Jurkat, Clone E6-1 (cell line): ENCODE data around the gene NOL3.

ENCODE experiments used
- DNase-seq: peaks from one replicate; pipeline ENCODE4 v3.0.0-alpha.2; 2011; ENCODE audit warnings: low read depth, low spot score
- H3K4me3 ChIP-seq: 2 replicates; pipeline ENCODE4 v1.5.1; 2011; ENCODE audit warnings: mild to moderate bottlenecking, low read length, control low read depth, moderate library complexity

Gene NOL3

DNA sequence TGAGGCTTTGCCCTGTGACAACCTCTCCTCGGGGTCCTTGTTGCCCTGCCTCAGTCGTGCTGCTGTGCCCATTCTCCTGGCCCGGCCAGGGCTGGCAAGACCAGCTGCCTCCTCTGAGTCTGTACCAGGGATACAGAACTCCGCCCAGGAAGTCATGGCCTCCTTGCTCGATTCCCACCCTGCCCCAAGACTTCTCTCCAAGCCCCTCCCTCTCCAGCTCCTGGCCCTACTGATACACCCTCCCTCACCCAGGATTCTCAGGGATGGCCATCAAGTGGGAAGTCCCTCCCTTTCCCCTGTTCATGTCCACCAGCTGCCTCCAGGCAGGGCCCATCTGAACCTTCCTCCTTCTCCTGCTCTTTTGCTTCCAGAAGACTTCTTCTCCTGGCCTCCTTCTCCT lies 45.4 kb downstream of the NOL3 start:
- no peak overlapping the region for H3K4me3 ChIP-seq
- DNase-seq: no peak

DNA sequence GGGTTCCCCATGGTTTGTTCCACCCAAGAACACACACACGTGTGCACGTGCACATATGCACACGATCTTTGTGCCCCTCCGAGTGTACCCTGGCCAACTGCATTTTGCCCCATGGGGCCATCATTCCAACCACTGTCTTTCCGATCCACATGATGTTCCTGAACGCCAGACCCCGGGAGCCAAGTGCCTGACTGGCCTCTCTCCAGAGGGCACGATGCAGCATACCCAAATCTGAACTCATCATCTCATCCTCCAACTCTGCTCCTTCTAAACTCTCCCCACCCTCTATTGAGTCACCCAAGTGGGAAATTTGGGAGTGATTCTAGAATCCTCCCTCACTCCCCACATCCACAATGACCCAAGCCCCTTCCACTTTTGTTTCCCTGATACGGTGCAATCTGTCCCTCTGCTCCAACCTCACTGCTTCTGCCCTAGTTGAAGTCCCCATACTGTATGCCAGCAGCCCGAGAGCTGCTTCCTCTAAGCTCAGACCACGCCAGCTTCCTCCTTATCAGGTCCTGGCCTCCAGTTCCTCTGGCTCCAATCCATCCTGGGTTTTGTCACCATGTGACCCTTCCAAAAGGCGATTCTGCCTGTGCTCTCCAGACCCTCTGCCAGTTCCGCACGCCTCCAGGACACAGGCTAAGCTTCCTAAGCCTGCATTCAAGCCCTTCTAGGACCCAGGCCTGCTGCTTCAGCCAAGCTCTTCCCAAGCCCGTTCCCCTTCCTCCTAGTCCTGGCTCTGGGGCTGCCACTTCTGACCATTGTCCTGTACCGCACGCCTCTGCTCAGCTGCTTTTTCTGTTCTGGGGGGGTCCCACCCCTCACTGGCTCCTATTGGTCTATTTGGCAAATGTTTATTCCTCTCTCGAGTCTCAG lies 46.5 kb downstream of the NOL3 start:
- no peak overlapping the region for H3K4me3 ChIP-seq
- no peak for DNase-seq

DNA sequence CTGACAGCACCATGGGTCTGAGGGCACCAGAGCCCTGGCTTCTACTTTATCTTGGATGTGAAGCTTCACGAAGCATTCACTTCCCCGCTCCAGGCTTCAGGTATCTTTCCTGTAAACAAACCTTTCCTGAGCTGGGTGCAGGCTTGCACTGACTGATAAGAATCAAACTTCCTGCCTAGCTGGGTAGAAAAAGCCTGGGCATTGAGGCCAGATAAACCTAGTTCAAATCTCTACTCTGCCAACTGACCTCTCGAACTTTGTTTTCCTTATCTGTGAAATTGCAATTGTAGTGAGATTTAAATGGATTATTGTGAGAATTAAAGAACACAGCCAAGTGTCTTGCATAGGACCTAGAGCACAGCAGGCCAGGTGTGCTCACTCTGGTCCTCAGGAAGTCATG lies 53.7 kb downstream of the NOL3 start:
- DNase-seq: no peak
- H3K4me3 ChIP-seq: no peak overlapping the region
